Subcutaneous adipose tissue (tissue), 4 donors: Measurements from ENCODE around the gene ZCCHC14. TPM values are rescaled to one million over a fixed set of nuclear protein-coding genes. Genes with fewer than 3 reads are reported as not detected.

Experiments used
- total RNA-seq, 4 donors: library from RNA; depleted of rRNA; stranded (reverse); fragments of >200 nt; gene quantifications; one replicate each; pipeline ENCODE4 v1.1.0, GENCODE V29; 2016
- TF ChIP-seq, protein P1 (sequence below): fragments of 450-650 bp; IDR thresholded peaks from one replicate; pipeline ENCODE4 v1.5.1; 2016; ENCODE audit warnings: low read depth, mild to moderate bottlenecking, control low read depth, antibody characterized with exemption, moderate library complexity

ZCCHC14 gene
- total RNA-seq, 4 donors from 2014 or later = 15.6 to 21.1 (median 18.3) TPM

DNA sequence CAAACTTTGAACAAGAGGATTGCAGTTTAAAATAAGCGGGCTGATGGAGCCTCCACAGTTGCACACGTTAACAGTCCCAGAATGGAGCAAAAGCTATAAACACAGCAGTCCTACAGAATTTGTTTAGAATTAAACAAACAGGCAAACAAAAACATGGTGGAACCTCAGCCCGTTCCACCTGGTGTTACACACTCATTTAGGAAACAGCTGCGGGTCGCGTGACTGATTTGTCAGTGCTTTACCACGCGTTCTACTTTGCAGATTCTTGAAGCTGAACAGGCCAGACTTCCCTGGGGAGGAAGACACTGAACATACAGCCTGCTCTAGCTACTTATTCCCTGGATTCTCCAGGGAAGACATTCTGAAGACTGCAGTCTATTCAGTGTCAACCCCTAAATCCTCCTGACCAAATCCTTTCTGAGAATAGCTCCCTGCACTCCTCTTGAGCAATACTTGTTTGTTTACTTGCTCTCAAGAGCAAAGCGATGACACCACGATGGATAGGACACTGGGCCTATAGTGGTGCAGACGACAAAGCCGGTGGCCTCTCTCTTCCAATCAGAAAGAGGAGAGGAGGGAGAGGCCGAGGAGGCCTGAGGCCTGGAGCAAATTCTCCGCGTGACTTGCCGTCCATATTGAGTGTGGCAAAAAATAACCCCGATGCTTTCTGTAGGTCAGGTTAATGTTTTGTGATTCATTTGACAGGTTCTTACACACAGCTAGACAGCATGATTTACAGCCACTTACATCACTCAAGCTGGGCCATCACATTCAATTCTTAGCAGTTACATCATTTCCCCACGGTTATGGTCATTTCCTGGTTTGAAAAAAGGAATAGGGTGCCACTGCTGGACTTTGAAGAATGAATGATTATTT lies 104.6 kb downstream of the ZCCHC14 start:
- TF ChIP-seq, protein P1, sequence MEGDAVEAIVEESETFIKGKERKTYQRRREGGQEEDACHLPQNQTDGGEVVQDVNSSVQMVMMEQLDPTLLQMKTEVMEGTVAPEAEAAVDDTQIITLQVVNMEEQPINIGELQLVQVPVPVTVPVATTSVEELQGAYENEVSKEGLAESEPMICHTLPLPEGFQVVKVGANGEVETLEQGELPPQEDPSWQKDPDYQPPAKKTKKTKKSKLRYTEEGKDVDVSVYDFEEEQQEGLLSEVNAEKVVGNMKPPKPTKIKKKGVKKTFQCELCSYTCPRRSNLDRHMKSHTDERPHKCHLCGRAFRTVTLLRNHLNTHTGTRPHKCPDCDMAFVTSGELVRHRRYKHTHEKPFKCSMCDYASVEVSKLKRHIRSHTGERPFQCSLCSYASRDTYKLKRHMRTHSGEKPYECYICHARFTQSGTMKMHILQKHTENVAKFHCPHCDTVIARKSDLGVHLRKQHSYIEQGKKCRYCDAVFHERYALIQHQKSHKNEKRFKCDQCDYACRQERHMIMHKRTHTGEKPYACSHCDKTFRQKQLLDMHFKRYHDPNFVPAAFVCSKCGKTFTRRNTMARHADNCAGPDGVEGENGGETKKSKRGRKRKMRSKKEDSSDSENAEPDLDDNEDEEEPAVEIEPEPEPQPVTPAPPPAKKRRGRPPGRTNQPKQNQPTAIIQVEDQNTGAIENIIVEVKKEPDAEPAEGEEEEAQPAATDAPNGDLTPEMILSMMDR = no peak

DNA sequence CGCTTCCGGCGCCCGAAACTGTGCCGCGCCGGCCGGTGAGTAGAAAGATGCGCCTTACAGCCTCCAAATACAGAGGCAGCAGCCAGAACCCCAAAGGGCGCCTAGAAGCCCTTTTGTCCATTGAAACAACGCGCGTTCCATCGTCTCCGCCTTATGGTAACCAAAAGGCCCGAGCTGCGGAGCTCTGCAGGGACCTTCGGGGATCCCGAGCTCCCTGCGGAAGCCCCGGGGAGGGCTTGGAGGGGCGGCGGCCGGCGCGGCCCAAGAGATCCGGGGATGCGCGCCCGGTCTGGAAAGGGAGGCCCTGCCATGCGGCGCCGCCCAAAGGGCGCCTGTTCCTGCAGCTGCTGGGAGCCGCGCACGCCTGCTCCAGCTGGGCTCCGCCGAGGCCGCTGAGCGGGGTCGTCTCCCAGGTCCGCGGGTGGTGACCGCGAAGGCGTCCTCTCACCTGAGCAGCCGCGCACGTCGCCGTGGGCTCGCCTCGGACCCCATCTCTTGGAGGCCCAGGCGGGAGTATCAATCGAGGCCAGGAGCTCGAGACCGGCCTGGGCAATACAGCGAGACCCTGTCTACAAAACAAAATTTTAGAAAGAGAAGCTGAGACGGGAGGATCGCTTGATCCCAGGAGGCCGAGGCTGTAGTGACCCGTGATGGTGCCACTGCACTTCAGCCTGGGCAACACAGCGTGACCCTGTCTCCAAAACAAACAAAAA lies 108.5 kb downstream of the ZCCHC14 start:
- TF ChIP-seq, protein P1 = no peak

DNA sequence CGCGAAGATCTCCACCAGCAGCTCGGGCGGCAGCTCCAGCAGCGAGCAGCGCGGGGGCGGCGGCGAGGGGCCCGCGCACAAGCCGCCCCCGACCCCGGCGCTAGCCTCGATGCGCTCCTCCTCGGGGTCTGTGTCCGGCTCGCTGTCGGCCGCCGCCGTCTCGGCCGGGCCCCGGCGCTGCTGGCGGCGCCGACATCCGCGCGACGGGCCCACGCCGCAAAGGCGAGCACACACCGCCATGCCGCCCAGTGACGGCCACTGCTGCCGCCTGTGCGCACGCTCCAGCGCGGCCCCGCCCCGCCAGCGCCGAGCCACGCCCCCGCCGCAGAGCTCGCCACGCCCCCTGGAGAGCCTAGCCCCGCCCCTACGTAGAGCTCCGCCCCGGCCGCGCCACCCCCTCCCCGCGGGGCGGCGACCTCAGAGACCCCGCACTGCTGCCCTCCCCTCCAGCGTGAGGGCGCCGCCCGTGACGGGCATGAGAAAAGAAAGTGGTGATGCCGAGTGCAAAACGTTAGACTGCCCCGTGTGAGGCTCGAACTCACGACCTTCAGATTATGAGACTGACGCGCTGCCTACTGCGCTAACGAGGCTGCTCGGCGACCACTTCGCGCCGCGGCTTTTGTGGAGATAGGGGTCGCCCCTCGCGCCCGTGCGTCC lies 109.2 kb downstream of the ZCCHC14 start, which contains the start of gene FBXO31:
Gene FBXO31 (minus strand): TSS at position 272 of the 657 bp plus-strand sequence. CDS start 32 bp downstream, at position 240.
- TF ChIP-seq, protein P1 = no peak

DNA sequence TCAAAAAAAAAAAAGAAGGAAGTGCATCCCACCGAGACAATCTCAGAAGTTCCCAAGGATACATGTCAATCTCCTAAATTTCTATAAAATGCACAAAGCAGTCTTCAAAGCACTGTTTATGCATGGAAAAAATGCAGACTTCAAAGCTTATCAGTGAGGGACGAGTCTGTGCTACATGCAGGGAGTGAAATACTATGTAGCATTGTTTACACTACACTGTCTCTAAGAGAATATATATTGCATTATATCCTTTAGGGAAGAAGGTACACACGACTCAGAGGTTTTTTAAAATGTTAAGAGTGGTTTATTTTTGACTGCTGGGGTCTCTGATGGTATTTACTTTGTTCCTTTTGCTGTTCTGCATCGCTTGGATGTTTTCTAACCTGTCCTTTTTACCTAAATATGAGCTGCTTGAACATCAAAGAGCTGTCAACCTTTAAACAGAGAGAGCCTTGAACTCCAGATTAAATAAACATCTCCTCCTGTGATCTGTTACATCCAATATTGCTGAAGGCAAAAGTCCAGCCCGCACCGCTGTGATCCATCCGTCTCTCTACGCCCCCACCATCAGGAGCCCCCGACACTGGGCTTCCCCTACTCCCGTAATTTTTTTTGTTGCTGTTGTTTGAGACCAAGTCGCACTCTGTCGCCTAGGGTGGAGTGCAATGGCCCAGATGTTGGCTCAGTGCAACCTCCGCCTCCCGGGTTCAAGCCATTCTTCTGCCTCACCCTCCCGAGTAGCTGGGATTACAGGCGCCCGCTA lies 110.6 kb downstream of the ZCCHC14 start:
- TF ChIP-seq, protein P1 = no peak

DNA sequence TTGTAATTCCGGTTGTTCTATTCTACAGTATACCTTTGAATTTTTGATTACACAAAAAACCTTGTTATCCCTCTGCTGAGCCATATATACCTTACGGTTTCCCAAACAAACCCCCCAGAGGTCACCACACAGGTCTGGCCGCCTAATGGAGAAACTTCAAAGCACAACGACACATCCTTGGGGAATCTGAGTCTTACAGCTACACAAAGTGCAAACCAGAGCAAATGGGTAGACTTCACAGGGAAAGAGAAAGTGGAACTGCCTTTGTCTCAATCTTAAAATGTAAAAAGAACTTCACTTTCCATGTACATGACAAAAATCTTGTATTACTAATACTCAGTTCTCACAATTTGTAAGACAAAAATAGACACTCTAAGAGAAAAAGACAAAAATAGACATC lies 111.9 kb downstream of the ZCCHC14 start:
- TF ChIP-seq, protein P1 = no peak

DNA sequence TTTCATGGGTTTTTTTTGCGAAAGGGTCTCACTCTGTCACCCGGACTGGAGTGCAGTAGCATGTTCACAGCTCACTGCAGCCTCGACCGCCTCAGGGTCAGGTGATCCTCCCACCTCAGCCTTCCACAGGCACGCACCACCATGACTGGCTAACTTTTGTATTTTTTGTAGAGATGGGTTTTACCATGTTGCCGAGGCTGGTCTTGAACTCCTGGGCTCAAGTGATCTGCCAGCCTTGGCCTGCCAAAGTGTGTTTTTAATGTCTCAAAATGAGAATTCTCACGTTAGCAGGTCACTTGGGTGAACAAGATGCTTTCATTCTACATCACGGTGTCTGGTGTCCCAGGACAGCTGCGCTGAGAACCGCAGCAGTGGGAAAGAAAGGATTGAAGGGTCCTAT lies 112.4 kb downstream of the ZCCHC14 start:
- TF ChIP-seq, protein P1 = no peak
